Kidney epithelial cell (primary cell): ENCODE results near the gene DEPDC1B. TPM values are rescaled to one million over a fixed set of nuclear protein-coding genes. Genes with fewer than 3 reads are reported as not detected.

Source experiments
- DNase-seq: peaks from one replicate; pipeline ENCODE4 v3.0.0-alpha.2; 2010; ENCODE audit warnings: low read depth
- H3K27me3 ChIP-seq: 2 replicates; pipeline ENCODE4 v1.6.0; 2011; ENCODE audit warnings: low read length; ENCODE audit not compliant: control insufficient read depth, insufficient read depth
- H3K36me3 ChIP-seq: 2 replicates; pipeline ENCODE4 v1.5.1; 2011; ENCODE audit warnings: low read length; ENCODE audit not compliant: control insufficient read depth, insufficient read depth
- H3K4me3 ChIP-seq: 2 replicates; pipeline ENCODE4 v1.5.1; 2011; ENCODE audit warnings: low read depth, mild to moderate bottlenecking, control low read depth, low read length
- total RNA-seq: library from RNA; depleted of rRNA; stranded (reverse); fragments of >200 nt; gene quantifications from 2 replicates; pipeline ENCODE4 v1.2.3, GENCODE V29; 2015
- TF ChIP-seq, protein P1 (sequence below): IDR thresholded peaks from 2 replicates; pipeline ENCODE4 v1.5.1; 2011; ENCODE audit warnings: mild to moderate bottlenecking, moderate library complexity, low read length, control low read depth, inconsistent platforms; ENCODE audit not compliant: insufficient read depth, poor library complexity, severe bottlenecking

The DEPDC1B gene
- total RNA-seq, 1 donor from 2014 or later: 10.6 TPM

DNA sequence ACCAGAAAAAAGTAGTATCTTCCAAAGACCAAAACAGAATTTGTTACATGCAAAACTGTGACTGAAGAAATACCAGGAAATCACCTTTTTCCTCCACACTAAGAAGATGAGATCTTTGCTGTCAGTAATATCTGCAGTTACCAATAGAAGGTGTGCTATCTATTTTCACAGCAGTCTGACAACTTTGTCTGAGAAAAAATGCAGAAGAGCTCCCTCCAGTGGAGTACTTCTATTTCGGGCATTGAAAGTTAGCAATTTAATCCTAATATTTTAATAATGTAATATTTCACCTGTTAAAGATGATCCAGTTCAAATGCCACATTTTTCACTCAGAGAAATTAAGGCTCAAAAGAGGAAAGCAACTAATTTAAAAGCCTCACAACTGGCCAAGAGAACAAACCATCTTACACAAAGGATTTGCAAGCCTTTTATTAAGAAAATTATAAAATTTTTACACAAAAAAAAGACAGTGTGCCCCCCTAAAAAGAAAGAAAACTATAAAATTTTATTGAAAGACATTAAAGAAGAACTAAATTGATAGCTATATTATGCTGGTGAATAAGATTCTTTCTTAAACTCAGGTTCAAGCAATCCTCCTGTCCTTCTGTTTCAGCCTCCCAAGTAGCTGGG lies 50.6 kb downstream of the DEPDC1B start:
- Histone ChIP-seq H3K27me3 (no peaks in the 10 kb centered on the region), H3K4me3 (no peak overlapping the region), H3K36me3 (no peaks in the 10 kb centered on the region)
- DNase-seq: peak; percentile 12
- TF ChIP-seq, protein P1, sequence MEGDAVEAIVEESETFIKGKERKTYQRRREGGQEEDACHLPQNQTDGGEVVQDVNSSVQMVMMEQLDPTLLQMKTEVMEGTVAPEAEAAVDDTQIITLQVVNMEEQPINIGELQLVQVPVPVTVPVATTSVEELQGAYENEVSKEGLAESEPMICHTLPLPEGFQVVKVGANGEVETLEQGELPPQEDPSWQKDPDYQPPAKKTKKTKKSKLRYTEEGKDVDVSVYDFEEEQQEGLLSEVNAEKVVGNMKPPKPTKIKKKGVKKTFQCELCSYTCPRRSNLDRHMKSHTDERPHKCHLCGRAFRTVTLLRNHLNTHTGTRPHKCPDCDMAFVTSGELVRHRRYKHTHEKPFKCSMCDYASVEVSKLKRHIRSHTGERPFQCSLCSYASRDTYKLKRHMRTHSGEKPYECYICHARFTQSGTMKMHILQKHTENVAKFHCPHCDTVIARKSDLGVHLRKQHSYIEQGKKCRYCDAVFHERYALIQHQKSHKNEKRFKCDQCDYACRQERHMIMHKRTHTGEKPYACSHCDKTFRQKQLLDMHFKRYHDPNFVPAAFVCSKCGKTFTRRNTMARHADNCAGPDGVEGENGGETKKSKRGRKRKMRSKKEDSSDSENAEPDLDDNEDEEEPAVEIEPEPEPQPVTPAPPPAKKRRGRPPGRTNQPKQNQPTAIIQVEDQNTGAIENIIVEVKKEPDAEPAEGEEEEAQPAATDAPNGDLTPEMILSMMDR: peak; percentile 56

DNA sequence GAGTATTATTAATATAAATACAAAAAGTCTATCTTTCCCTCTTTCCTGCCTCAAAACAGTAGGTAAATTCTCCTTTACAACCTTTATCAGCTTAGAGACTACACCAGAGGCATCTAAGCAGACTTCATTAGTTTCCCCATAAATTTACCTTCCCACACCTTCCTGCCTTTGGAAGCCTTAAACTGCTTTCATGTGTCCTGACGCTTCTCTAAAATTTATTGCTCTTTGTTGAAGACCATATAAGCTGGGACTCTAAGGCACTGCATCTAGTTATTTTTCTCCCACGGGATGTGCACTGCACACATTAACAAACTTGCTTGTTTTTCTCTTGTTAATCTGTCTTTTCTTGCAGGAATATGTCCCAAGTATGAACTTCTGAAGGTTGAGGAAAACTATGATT lies 51.8 kb downstream of the DEPDC1B start:
- no peaks in the 10 kb centered on the region for H3K27me3 ChIP-seq
- no peak for DNase-seq
- H3K4me3 ChIP-seq: no peak overlapping the region
- H3K36me3 ChIP-seq: no peaks in the 10 kb centered on the region
- TF ChIP-seq, protein P1: no peak

DNA sequence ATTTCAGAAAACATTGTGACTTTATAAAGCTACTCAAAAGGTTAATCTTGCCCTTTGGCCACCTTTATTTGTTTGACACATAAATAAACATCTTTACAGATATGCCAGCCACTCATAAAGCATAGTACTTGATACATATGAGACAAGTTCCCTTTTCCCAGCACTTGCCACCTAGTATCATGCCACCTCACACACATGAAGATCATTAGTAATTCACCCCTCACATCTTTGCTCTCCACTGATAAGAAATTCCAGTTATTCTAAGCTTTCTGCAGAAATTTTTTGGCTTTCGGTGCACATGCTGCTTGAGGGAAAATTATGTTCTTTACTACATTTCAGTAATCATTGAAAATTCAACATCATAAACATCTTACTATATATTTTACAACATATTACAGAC lies 59.1 kb downstream of the DEPDC1B start:
- Histone ChIP-seq H3K36me3 (no peaks in the 10 kb centered on the region), H3K27me3 (no peaks in the 10 kb centered on the region)

DNA sequence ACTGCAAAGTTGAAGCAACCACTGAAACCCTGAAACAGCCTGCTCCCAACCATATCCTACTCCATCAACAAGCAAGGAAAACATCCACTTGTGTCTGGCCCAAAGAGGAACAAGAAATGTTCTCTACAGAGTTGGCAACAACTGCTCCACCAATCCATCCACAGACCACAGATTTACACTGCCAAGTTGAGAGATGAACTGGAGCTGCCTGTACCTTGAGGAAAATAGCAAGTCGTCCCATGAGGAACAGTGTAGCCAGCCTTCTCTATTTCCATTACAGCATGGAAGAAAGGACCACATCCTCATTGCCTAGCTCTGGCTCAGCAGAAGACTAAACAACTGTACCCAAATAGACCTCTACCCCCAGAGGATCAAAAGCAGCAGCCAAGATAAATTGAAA lies 60.4 kb downstream of the DEPDC1B start:
- TF ChIP-seq, protein P1: no peak
- Histone ChIP-seq H3K4me3 (no peak overlapping the region), H3K27me3 (no peaks in the 10 kb centered on the region), H3K36me3 (no peaks in the 10 kb centered on the region)
- no peak for DNase-seq

More for the DNA sequence above, 59.1 kb downstream of the DEPDC1B start:
- H3K4me3 ChIP-seq: no peak overlapping the region
- DNase-seq: no peak
- TF ChIP-seq, protein P1: no peak

DNA sequence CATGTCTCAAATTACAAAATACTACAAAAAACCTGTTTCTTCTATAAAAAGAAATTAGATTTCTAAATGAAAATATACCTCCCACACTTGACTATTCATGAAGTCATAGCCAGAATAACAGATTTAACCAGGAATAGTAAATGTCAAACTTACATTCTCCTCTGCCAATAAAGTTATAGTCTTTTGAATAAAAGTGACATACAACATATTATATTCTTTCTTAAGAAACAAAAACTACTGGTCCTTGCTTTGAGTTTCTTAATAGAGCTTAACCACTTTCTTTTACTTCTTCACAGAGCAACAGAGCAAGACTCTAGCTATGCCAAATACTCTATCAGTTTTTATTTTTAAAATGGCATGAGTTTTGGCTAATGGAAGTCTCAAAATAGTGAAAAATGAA lies 61.7 kb downstream of the DEPDC1B start:
- no peak overlapping the region for H3K4me3 ChIP-seq
- TF ChIP-seq, protein P1: no peak

DNA sequence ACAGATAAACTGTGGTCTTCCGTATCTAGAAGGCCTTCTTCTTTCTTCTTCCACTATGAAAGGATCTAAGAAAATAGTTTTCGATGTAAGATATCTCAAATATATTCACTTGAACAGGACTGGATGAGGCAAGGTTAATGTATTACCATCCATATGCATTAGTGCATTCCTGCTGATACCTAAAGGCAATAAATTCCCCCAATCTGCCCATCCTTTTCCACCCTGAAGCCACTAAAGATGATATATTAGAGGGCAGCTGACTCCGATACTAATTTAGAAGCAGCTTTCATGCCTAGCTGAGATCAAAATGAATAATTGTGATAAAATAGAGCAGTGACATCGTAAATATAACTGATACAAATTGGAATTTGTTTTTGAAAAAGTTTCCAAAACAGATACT lies 63.3 kb downstream of the DEPDC1B start:
- Histone ChIP-seq H3K4me3 (no peak overlapping the region), H3K27me3 (no peaks in the 10 kb centered on the region), H3K36me3 (no peaks in the 10 kb centered on the region)
- DNase-seq: no peak
- TF ChIP-seq, protein P1: no peak

More for the DNA sequence above, 61.7 kb downstream of the DEPDC1B start:
- DNase-seq: no peak
- no peaks in the 10 kb centered on the region for H3K36me3 ChIP-seq
- H3K27me3 ChIP-seq: no peaks in the 10 kb centered on the region
